GM10248 (cell line): Measurements from ENCODE around the gene ZNF736.
"Not testable (repeated sequence)": the region's sequence is repeated elsewhere in the genome, so short reads cannot be mapped to it uniquely, and the experiment has no call there.

Experiments used
- CTCF ChIA-PET: fragments of 300-600 bp; sonication (Branson Sonifier 250); formaldehyde crosslinking; extraction: SDS; loops from one replicate; lab custom pipeline; 2021; ENCODE audit warnings: antibody characterized with exemption; lab: Yijun Ruan, JAX
- POLR2A ChIA-PET: fragments of 350-650 bp; sonication (Branson Sonifier 250); formaldehyde crosslinking; extraction: SDS; loops from one replicate; lab custom pipeline; 2020; ENCODE audit warnings: antibody characterized with exemption; lab: Yijun Ruan, JAX
- DNase-seq: peaks from one replicate; pipeline ENCODE4 v3.0.0; 2012; ENCODE audit errors: extremely low spot score
- CTCF ChIP-seq: IDR thresholded peaks from 2 replicates; pipeline ENCODE4 v1.5.1; 2012; ENCODE audit warnings: mild to moderate bottlenecking, low read depth; ENCODE audit errors: extremely low read depth, missing control alignments, control extremely low read depth

The ZNF736 gene

GRCh38 chr7:64313740-64314491, at the start of gene ZNF736:
Gene ZNF736, plus strand, starts transcription at chr7:64313961. Its CDS starts 190 bp downstream, at chr7:64314151.
- no peak for TF ChIP-seq CTCF
- CTCF ChIA-PET: interaction anchor here (1.4 kb wide), 1 partner anchor 11 kb away, joined by 3 read pairs; no protein-coding TSS in a partner anchor
- POLR2A ChIA-PET: interaction anchor here (1.3 kb wide), 1 partner anchor 352 kb away, joined by 4 read pairs; the partner anchor contains the start of gene ZNF107
- peak; percentile 90 for DNase-seq

GRCh38 chr7:64266341-64266919, 47.3 kb upstream of the ZNF736 start:
- TF ChIP-seq CTCF: no peak
- DNase-seq: no peak
- POLR2A ChIA-PET: no interaction called here
- CTCF ChIA-PET: no interaction called here

GRCh38 chr7:64277630-64278029, 36.1 kb upstream of the ZNF736 start:
- CTCF ChIA-PET: no interaction called here
- DNase-seq: no peak
- no peak for TF ChIP-seq CTCF
- POLR2A ChIA-PET: no interaction called here

- ChIA-PET POLR2A (no interaction called here), CTCF (no interaction called here)
- DNase-seq: no peak
- TF ChIP-seq CTCF: no peak
Observed at GRCh38 chr7:64294701-64295420, 18.9 kb upstream of the ZNF736 start.

GRCh38 chr7:64297418-64297817, 16.3 kb upstream of the ZNF736 start:
- POLR2A ChIA-PET, CTCF ChIA-PET: not testable (repeated sequence)

GRCh38 chr7:64300641-64301405, 12.9 kb upstream of the ZNF736 start:
- no peak for DNase-seq
- ChIA-PET POLR2A (no interaction called here), CTCF (no interaction called here)

More at GRCh38 chr7:64297418-64297817, 16.3 kb upstream of the ZNF736 start:
- DNase-seq: not testable (repeated sequence)

More at GRCh38 chr7:64300641-64301405, 12.9 kb upstream of the ZNF736 start:
- no peak for TF ChIP-seq CTCF
